Omental fat pad (tissue), 4 donors: ENCODE results near the gene SCNN1B. TPM values are rescaled to one million over a fixed set of nuclear protein-coding genes. Genes with fewer than 3 reads are reported as not detected.

ENCODE experiments used
- ATAC-seq: fragments of 150-250 bp; one replicate; pipeline ENCODE4 v1.9.1; 2016; ENCODE audit warnings: mild to moderate bottlenecking, moderate library complexity; ENCODE audit not compliant: low FRiP score
- DNase-seq: peaks from one replicate; pipeline ENCODE4 v3.0.0-alpha.2; 2019; ENCODE audit warnings: low spot score
- total RNA-seq, 4 donors: library from RNA; depleted of rRNA; stranded (reverse); fragments of >200 nt; gene quantifications; one replicate each; pipeline ENCODE4 v1.1.0, GENCODE V29; 2016
- TF ChIP-seq, protein P1 (sequence below), 3 donors: fragments of 450-650 bp; IDR thresholded peaks; one replicate each; pipeline ENCODE4 v1.5.1; 2016 to 2017; ENCODE audit warnings: antibody characterized with exemption in 3 of 3, mild to moderate bottlenecking in 3 of 3, moderate library complexity in 2 of 3

Gene SCNN1B
- total RNA-seq, 4 donors from 2014 or later: 1.6 to 17.7 (median 3.6) TPM

DNA sequence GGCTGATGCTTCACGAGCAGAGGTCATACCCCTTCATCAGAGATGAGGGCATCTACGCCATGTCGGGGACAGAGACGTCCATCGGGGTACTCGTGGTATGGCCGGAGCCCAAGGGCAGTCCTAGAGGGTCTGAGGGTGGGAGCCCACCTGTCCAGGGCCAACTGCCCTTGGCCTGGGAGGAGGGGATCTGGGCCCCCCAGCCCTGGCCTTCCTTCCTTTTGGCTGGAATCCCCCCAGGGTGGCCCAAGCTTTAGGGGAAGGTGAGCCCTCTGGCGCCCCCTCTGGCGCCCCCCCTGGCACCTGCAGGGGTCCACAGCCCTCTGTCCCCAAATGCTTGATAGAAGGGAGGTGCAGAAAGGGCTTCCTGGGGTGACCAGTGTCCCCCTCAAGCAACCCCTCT lies 69.3 kb downstream of the SCNN1B start:
- DNase-seq: no peak
- TF ChIP-seq, protein P1, sequence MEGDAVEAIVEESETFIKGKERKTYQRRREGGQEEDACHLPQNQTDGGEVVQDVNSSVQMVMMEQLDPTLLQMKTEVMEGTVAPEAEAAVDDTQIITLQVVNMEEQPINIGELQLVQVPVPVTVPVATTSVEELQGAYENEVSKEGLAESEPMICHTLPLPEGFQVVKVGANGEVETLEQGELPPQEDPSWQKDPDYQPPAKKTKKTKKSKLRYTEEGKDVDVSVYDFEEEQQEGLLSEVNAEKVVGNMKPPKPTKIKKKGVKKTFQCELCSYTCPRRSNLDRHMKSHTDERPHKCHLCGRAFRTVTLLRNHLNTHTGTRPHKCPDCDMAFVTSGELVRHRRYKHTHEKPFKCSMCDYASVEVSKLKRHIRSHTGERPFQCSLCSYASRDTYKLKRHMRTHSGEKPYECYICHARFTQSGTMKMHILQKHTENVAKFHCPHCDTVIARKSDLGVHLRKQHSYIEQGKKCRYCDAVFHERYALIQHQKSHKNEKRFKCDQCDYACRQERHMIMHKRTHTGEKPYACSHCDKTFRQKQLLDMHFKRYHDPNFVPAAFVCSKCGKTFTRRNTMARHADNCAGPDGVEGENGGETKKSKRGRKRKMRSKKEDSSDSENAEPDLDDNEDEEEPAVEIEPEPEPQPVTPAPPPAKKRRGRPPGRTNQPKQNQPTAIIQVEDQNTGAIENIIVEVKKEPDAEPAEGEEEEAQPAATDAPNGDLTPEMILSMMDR (IDR thresholded peaks at IDR 0.05): no peak
- no peak for ATAC-seq

DNA sequence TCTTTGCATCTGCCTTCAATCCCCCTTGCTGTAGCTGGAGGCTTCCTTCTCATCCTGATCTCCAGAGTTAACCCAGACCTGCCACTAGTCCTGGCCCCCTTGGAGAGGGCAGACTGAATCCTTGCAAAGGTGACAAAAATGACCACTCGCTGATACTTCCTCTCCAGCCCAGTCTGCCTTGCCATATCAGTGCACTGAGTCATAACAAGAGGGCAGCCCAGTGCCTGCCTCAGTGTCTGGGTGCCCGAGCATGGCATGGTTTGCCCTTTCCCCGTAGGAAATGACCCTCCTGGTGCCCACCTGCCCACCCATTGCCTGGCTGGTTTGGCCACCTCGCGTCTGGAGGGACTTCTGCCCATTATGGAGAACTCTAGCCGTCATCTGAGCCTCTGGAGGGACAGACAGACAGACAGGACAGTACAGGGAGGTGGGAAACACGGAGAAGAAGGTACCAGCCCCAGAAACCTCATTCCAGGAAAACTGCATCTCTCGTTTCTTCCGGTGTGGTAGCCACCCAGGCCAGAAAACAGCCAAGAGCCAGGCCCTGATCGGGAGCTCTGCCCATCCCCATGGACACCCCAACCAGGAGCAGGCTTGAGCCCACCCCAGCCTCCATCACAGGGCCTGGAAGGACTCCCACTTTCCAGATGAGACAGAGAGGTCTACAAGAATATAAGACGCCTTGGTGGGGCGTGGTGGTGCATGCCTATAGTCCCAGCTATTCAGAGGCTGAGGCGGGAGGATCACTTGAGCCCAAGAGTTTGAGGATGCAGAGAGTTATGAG lies 71.5 kb downstream of the SCNN1B start:
- DNase-seq (no peak), ATAC-seq (no peak)
- TF ChIP-seq, protein P1 (IDR thresholded peaks at IDR 0.05): no peak

DNA sequence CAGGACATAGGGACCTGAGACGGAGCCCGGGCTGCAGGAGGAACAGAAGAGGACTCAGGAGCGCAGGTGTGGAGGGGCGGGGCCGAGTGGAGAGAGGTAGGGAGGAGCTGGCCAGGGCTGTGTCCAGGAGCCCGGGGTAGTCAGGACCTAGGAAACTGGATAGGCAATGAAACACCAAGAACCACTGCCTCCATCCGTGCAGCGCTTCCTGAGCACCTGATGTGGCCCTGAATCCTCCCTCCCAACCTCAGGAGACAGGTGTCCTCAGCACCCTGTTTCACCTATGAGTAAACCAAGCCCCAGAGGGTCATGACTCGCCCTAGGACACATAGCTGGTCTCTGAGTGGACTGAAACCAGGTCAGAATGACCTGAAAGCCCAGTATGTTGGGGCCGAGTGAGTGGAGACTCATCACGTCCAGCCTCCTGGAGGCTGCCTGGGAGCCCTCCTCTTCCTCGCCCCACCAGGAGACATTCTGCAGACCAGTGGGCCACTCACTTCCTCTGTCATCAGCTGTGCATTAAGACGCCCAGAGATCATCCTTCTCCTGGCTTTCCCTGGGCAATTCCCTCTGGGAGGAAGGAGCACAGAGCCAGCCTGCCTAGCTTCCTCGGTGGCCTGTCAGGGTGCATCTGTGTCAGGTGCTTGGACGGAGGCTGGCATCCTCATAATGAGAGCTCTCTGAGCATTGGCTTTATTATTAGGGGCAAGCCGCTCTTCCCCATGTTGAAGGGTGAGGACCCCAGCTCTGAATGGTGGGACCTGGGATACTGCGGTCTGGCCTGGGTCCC lies 72.8 kb downstream of the SCNN1B start:
- ATAC-seq: no peak
- no peak for DNase-seq
- TF ChIP-seq, protein P1 (IDR thresholded peaks at IDR 0.05): no peak

DNA sequence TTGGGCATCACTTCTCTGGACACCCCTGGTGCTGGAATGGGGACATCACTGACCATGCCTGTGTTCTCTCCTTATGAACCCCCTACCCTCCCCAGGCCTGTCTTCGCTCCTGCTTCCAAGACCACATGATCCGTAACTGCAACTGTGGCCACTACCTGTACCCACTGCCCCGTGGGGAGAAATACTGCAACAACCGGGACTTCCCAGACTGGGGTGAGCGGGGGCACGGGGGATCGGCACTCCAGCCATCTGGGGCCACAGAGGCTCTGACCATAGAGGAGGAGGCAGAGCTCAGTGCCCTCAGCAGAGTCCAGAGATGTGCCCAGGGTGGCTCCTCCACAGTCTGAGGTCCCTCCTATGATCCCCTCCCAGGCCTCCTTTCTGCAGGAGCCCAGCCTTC lies 73.5 kb downstream of the SCNN1B start:
- TF ChIP-seq, protein P1 (IDR thresholded peaks at IDR 0.05): no peak
- ATAC-seq (no peak), DNase-seq (no peak)

DNA sequence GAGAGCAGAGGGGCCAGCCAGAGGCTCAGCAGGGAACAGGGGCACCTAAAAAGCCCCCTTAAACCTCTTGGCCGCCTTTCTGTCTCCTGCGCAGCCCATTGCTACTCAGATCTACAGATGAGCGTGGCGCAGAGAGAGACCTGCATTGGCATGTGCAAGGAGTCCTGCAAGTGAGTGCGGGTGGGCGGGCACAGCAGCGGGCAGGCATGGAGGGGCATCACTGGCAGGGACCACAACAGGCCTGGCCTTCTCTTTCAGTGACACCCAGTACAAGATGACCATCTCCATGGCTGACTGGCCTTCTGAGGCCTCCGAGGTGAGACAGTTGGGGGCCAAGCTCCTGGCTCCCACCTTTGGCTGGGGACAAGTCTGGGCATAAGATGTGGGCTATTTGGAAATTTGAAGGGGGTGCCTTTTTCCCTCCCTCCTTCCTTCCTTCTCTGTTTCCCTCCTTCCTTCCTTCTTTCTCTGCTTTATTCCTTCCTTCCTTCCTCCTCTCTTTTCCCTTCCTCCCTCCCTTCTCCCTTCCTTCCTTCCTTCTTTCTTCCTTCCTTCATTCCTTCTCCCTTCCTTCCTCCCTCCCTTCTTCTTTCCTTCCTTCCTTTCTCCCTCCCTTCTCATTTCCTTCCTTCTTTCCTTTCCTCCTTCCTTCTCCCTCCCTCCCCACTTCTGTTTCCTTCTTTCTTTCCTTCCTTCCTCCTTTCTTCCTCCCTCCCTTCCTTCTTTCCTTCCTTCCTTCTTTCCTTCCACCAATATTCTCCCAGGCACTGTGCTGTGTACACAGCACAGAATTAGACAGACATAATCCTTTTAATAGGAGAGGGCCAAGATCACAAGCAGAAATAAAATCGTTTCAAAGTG lies 75.2 kb downstream of the SCNN1B start:
- TF ChIP-seq, protein P1 (IDR thresholded peaks at IDR 0.05): no peak
- no peak for ATAC-seq
- no peak for DNase-seq

DNA sequence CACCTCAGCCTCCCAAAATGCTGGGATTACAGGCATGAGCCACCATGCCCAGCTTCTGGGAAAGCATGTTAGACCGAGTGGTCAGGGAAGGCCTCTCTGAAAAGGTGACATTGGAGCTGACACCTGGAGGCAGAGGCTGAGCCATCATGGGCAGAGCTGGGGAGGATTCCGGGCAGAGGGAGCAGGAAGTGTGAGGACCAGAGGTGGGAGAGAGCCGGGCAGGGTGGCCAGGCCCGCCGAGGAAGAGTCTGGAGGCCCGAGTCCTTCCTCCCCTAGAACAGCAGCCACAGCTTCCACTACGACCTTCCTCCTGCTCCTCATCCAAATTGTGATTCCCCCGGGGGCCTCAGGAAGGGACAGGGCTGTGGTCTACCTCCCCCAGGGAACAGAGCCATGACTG lies 76.2 kb downstream of the SCNN1B start:
- TF ChIP-seq, protein P1 (IDR thresholded peaks at IDR 0.05): no peak
- no peak for DNase-seq
- no peak for ATAC-seq
